GM21825 (cell line): ENCODE data around the gene POPDC2.
"Not testable (repeated sequence)": the region's sequence is repeated elsewhere in the genome, so short reads cannot be mapped to it uniquely, and the experiment has no call there.

Experiments used
- ATAC-seq: cut with Tn5 transposase; IDR thresholded peaks from one replicate; pipeline ENCODE4 v1.9.1; 2021; ENCODE audit warnings: mild to moderate bottlenecking, moderate library complexity; ENCODE audit not compliant: unreplicated experiment

Gene POPDC2, protein sequence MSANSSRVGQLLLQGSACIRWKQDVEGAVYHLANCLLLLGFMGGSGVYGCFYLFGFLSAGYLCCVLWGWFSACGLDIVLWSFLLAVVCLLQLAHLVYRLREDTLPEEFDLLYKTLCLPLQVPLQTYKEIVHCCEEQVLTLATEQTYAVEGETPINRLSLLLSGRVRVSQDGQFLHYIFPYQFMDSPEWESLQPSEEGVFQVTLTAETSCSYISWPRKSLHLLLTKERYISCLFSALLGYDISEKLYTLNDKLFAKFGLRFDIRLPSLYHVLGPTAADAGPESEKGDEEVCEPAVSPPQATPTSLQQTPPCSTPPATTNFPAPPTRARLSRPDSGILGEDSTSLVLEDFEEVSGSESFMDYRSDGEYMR

DNA sequence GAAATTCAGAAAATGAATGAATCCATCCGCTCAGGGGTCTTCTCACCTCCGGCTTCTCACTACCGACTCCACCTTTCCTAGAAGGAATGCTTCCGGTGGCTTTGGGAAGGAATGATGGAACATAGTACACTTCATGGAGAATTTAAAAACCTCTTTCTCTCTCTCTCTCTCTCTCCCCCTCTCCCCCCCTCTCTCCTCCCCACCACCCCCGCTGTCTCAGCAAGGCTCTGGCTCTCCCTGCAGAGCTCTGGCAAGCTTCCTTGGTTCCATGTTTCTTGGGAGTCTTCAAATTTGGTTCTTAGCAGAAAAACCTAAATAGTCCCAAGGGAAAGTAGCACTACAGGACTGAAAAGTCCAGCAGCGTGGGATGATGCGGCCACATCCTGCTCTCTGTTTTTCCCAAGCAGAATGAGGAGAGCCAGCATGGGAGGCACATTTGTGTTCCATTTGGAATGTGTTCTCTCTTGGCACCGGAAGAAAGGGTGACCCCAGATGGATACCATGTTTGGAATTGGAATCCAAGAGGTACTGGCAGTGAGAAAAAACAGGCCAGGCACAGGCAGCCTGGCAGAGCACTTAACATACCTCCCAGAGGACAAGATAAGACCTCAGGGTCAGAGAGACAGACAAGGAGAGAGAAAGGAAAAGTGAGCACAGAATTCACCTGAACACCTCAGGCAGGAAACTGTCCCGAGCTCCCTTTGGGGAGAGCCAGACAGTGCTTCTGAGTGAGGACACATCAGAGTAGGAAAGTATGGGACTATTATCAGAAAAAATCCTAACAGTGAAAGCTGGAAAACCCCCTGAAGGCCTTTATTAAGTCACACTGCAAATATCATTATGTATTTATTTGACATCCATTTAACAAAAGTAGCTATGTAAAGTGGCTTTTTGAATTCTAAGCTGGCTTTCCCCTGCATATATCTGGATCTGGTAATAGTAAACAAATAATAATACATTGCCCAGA lies at the start of gene POPDC2:
Gene POPDC2 (minus strand): TSS at position 116 of the 967 bp plus-strand sequence. CDS start 166 bp downstream, outside the sequence.
- ATAC-seq, result no peak

DNA sequence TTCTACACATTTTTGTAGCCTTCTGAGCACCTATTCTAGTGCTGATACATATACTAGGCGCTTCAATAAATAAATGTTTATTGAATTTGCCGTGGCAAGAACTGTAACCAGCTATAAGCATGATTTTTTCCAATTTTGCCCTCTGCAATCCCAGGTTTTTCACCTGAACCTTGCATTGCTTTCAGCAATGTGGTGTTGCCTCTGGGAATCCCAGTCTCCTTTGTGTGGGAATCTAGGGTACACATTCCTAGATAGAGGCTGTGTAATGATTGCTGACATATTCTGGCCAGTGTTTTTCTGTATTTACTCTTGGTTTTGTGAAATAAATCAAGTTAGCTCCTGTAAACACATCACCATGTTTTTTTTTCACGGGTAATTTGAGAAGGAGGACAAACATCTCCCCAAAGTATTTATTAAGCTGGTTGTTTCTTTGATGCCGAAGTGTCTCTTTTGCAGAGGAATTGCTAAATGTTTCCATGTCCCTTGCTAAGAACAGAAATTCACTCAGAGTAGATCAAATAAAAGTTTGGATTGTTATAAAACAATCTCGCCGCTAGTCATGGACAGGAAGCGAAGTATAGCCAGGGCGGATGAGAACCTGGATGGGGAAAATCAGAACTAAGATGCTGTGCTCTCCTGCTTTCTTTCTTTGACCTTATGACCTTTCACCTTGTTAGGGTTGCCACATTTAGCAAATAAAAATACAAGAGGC lies 43.6 kb upstream of the POPDC2 start:
- no peak for ATAC-seq

DNA sequence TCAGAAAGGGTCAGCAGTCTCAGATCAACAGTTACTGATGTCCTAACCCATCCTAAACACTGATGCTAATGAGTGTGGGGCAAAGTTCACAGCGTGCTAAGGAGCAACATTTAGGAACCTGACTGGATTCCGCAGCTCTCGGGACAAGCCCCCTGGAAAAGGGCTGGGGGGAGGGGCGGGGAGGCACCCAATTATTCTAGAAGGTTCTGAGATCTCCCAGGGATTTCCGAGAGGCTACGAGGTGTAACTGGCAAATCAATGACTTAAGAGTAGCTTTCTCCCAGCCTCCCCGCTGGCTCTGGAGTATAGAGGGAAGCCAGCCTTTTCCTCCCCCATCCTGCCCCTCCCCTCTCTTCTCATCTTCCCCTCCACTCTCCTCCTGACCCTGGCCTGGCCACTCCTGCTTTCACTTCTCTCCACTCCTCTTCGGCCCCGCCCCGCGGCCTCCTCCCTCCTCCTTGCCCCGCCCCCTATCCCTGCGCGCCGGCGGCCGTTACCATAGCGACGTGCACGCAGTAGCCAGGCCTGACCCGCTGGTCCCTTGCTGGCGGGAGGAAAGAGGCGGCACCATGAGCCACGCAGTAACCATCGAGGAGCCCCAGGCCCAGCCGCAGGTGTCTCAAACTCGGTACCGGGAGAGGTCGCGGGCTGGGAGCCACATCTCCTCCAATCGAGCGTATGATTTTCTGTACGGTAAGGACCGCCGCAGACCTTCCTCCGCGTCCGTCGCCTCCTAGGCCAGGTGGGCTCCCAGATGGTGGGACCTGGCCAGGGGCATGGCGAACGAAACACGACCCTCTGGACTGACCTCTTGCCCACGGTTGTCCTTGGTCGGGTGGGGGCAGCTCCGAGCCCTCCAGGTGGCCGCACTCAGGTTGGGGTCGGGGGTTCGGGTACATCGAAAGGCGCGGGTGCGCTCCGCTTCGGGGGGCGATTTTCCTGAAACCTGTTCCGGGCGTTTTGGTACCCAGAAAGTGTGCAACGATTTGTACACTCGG lies 42.4 kb upstream of the POPDC2 start, which contains the start of gene CFAP91:
Gene CFAP91 (plus strand): TSS at position 493 of the 998 bp plus-strand sequence. CDS start 77 bp downstream, at position 570.
- peak; percentile 86 for ATAC-seq

DNA sequence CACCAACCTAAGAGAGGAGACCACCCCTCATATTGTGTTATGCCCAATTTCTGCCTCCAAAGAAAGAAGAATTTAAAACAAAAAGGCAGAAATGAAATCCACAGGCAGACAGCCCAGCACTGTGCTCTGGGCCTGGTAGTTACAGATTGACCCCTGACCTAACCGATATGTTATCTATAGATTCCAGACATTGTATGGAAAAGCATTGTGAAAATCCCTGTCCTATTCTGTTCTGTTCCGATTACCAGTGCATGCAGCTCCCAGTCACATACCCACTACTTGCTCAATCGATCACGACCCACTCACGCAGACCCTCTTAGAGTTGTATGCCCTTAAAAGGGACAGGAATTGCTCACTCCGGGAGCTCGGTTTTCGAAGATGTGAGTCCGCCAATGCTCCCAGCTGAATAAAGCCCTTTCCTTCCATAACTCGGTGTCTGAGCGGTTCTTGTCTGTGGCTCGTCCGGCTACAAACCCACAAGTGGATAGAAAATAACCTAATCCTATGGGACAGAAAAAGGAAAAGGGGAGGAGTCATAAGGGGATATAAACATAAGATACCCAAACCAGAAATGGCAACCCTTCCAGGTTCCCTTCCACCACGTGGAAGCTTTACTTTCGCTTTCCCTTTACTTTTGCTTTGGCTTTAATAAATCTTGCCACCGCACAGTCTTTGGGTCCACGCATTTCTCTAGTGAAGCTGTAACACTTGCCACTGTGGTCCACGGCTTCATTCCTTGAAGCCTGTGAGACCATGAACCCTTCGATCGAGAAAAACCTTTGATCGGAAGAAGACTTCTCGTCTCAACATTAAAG lies 40.7 kb upstream of the POPDC2 start:
- no peak for ATAC-seq

DNA sequence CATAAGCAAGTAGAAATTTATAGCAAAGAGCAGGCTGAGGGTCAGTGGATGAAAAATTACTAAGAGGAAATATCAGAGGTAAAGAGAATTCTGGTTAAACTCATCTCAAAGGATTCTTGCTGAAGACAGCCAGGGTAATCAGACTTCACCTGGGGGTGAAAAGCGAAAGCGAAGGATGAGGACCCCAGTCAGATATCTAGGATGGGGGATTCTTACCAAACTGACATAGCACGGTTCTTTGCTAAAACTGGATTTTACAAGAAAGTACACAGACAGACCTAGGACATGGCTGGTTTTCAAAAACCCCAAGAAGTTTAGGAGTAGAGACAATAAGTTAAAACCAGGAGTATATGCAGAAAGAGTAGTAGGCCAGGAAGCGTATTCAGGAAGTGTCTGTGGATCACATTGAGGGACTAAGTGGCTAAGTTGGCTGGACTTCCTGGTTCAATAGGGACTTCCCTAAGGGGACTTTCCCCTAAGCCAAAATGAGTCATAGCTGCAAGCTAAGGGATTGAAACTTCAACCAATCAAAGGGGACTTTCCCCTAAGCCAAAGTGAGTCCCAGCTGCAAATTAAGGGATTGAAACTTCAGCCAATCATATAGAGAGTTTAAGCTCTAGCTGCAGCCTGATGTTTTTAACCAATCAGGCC lies 40.0 kb upstream of the POPDC2 start:
- no peak for ATAC-seq

DNA sequence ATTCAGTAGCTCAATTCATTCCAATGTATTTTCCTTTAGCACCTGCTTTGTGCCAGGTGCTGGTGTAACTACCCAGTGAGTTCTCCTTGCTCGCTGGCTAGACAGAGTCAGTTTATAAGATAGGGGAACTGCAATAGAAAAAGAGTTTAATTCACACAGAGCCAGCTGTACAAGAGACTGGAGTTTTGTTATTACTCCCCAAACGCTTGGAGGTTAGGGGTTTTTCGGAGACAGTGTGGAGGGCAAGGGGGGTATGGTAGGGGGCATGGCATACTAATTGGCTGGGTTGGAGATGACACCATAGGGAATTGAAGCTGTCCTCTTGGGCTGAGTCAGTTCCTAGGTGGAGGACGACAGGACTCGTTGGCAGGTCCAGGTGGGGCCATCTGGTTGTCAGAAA lies 37.0 kb upstream of the POPDC2 start:
- ATAC-seq, result peak; percentile 47

DNA sequence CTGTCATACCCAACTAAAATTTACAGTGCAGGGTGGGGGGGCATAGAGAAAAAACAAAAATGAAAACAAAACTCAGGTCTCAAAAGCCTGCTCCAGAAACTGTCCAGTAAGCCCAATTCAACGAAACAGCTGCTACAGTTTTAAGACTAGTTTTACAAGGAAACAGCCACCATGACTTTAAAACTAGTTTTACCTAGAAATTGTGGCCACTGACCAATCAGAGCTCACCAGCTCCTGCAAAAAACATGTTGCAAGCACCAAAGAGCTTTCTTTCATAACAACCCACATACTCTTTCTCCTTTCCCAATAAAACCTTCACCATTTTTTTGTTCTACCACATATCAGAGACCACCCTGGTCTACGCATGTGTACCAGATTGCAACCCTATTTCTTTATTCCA lies 35.1 kb upstream of the POPDC2 start:
- ATAC-seq, result no peak

DNA sequence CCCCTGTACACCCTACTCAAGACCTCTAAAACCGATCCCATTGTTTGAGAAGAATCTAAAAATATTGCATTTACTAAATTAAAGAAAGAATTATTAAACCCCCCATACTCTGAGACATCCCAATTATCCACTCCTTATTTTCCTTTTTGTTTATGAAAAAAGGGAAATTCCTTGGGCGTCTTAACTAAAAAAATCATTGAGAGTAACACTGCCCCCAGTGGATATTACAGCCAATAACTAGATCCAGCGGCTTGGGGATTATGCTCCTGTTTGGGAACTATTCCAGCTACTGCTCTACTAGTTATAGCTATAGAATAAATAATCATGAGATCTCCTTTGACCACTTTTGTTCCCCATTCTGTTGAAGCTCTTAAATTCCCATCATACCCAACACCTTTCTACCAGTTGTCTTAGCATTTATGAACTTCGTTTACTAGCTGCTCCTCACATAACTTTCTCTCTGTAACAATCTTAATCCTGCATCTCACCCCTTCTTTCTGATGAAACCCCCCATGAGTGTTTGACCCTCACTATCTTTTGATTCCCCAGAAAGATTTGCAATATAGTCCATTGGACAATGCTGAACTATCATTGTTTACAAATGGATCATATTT lies 29.8 kb upstream of the POPDC2 start:
- no peak for ATAC-seq

DNA sequence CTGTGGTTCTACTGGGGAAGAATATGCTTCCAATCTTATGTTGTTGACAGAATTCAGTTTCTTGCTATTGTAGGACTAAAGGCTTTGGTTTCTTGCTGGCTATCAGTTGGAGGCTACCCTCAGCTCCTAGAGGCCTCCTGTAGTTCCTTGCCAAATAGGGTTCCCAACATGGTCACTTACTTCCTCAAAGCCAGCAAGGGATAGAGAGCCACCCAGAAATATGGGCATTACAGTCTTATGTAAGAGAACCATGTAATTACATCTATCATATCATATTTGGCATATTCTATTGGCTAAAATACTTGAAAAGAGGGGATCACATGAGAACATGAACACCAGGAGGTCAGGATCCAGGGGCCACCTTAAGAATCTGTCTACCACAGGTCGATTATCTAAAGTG lies 23.0 kb upstream of the POPDC2 start:
- no peak for ATAC-seq

DNA sequence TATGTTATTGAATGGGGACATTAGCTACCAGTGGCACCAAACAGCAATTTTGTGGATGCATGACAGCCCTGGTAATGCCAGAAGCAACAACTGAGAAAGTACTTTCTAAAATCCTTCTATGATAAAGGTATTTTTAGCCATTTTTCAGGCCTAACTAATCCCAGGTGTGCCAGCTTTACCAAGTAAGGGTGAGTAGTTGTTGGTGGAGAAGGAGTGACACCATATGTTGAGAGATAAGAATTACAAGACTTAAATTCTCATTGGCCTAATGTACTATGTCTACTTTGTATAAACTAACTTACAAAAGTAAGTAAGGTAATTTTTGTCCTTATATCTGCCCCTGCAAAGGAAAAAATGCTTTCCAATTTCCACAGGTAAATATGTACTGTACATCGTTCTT lies 20.9 kb upstream of the POPDC2 start:
- ATAC-seq, result no peak

DNA sequence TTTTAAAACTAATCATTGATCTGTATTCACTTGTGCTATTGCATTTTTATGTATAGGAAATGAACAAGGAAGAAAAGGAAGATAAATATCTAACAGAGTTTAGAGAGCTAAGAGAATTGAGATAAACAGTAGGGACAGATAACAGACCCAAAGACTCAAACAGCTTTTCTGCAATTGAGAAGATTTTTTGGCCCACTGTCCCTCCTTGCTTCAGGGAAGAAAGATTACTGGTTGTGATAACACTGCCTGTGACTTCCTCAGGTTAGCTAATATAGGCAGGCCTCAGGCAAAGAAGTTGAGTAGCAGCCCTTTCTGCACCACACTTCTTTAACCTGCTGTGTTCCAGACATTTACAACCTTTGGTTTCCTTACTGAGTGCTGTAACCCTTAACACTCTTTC lies 19.5 kb upstream of the POPDC2 start:
- no peak for ATAC-seq

DNA sequence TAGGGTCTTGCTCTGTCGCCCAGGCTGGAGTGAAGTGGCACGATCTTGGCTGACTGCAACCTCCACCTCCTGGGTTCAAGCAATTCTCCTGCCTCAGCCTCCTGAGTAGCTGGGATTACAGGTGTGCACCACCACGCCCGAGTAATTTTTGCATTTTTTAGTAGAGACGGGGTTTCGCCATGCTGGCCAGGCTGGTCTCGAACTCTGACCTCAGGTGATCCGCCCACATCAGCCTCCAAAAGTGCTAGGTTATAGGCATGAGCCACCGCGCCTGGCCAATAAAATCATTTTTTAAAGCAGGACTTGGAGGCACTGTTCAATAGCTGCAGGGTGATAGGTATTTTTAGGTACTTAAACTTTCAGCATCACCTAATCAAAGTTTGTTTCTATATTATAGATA lies 17.8 kb upstream of the POPDC2 start:
- ATAC-seq, result not testable (repeated sequence)

DNA sequence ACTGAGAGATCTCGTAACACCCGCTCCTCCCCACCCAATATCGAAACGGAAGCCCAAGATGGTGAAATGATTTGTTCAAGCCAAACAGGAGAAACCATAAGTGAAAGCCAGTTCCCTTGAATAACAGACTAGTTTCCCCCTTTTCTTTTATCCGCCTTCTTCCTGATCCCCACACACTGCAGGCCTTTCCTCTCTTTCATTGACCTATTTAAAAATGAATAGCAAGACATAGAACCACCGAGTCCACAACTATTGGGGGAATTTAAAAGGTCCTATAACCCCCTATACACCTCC lies 17.2 kb upstream of the POPDC2 start:
- ATAC-seq, result no peak

DNA sequence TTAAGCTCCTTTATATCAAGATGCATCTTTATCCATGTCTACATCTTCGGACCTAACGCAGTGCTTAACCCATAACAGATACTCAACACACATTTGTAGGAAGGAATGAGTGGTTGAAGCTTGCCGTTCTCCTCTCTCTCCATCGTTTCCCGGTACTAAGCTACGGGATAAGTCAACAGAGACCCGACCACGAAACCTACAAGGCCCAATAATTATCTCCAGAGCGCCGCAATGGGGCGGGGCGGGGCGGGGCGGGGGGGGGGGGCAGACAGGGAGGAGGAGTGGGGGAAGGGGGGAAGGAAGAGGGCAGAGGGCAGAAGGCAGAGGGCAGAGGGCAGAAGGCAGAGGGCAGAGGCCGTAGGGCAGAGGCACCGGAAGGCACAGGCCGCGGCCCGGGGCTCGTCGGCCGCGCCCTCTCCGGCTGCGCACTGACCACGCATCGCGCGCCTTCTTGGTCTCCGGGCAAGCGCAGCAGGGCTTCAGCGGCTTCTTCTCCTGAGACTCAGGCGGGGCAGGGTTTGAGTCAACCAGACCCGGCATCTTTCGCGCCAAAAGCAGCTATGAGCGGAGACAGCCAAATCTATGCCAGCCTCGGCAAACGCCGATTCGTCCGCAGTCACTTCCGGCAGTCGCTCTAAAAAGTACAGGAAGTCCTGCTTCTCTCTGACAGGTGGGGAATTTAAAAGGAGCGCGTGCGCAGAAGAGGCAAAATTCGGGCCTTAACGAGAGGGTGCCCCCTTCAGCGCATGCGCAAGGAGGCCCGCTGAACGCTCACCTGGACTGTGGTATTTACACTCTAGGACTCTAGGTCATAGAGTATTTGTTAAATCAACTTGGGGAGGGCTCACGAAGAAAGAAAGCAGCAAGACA lies 16.6 kb upstream of the POPDC2 start, which contains the start of gene COX17:
Gene COX17 (minus strand): TSS at position 636 of the 870 bp plus-strand sequence. CDS start 96 bp downstream, at position 540.
- peak; percentile 85 for ATAC-seq

DNA sequence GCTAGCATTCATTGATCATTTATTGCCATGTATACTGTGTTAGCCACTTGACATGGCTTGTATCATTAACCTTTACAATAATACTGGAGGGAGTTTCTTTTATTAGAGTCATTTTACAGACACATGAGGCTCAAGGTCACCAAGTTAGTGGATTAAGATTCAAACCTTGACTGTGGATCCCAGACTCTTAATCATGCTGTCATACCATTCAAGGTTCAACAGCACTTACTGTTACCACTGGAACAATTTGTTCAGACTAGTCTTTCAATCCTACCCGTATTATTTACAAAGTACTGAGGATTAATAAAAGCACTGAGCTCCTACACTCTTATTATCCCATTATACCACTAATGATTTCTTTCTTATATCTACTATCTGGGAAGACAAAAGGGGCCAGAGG lies 15.6 kb upstream of the POPDC2 start:
- no peak for ATAC-seq

DNA sequence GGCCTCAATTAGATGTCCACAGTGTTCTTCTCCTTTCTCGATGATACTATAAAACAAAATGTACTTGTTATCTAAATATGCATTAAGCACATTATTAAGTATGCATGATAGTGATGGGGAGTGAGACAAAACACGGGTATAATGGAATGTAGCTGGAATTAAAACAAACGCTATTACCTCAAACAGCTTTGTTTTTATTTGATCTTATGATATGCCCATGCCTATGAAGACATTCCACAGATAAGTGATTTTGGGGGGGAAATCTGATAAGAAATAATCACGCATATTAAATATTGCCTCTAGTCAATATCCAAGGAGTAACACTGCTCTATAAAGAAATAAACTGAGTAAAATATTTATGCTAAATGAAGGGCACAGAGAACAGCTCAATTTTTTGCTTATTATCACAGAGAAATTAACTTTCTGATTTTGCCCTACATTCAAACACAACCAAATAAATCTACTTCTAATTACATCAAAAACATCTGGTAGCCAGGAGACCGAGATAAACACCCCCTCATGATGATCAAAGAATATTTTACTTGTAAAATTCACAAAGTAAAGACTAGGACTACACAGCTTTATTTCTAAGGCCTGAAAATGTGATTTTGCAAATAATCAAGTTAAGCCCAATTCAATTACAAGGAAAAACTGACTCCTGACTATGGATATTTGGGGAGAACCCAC lies 14.9 kb upstream of the POPDC2 start:
- no peak for ATAC-seq

DNA sequence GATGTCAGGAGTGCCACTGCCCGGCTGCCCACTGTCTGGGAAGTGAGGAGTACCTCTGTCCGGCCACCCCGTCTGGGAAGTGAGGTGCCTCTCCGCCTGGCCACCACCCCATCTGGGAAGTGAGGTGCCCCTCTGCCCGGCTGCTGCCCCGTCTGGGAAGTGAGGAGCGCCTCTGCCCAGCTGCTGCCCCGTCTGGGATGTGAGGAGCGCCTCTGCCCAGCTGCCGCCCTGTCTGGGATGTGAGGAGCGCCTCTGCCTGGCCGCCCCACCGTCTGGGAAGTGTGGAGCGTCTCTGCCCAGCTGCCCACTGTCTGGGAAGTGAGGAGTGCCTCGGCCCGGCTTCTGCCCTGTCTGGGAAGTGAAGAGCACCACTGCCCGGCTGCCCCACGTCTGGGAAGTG lies 13.5 kb upstream of the POPDC2 start:
- no peak for ATAC-seq
